ENCODE measurements around the gene CYFIP2. TPM values are rescaled to one million over a fixed set of nuclear protein-coding genes. Genes with fewer than 3 reads are reported as not detected.

Gene CYFIP2
- total RNA-seq, 2 donors from 2014 or later, result 363 to 389 TPM

- H3K36me3 Mint-ChIP-seq (ENCODE audit: low read depth), result peaks cover 2% of the 10 kb centered on the region
- no peaks in the 10 kb centered on the region for H3K9me3 ChIP-seq (ENCODE audit: control insufficient read depth, low read length, poor library complexity, severe bottlenecking)
- no peaks in the 10 kb centered on the region for H3K27me3 Mint-ChIP-seq
- ATAC-seq (no peak), DNase-seq (no peak)
- H3K4me3 Mint-ChIP-seq, result peak overlapping the region; percentile 93
- peaks cover 67% of the 10 kb centered on the region for H3K4me1 Mint-ChIP-seq
- H3K27ac Mint-ChIP-seq, result peak overlapping the region; percentile 100
Observed at GRCh38 chr5:157267761-157268480, 2.0 kb downstream of the CYFIP2 start.

- peaks cover 2% of the 10 kb centered on the region for H3K36me3 Mint-ChIP-seq (ENCODE audit: low read depth)
- H3K4me1 Mint-ChIP-seq, result peaks cover 72% of the 10 kb centered on the region
Observed at GRCh38 chr5:157269165-157269671, 3.3 kb downstream of the CYFIP2 start.

DNA sequence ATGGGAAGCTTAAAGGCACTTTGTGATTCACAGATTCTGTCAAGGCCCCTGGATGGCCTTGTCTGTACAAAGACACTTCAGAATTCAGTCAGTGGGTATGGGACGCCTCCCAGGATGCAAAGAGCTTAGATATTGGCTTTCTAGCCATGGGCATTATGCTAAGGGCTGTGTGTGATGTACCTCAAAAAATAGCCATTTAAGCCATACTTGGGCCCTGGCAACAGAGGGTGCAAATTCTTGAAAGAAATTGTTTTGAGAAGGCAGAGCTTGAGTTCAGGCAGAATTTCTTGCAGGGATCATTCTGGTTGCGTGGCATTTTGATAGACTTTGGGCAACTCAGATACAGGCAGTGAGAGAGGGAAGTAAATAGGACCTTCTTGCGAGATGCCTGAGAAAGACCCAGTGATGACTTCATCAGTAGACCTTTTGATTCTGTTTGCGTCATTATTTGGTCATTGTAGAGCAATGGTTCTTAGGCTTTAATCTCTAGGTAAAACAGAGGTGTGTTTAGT lies 3.9 kb downstream of the CYFIP2 start:
- Mint-ChIP-seq H3K27ac (peak overlapping the region; percentile 100), H3K4me1 (peaks cover 75% of the 10 kb centered on the region), H3K36me3 (ENCODE audit: low read depth) (peaks cover 2% of the 10 kb centered on the region), H3K27me3 (no peaks in the 10 kb centered on the region), H3K4me3 (peak overlapping the region; percentile 93)
- no peak for DNase-seq
- no peaks in the 10 kb centered on the region for H3K9me3 ChIP-seq (ENCODE audit: control insufficient read depth, low read length, poor library complexity, severe bottlenecking)
- ATAC-seq, result no peak

More at GRCh38 chr5:157269165-157269671, 3.3 kb downstream of the CYFIP2 start:
- peak overlapping the region; percentile 100 for H3K27ac Mint-ChIP-seq
- H3K27me3 Mint-ChIP-seq, result no peaks in the 10 kb centered on the region
- peak overlapping the region; percentile 93 for H3K4me3 Mint-ChIP-seq
- H3K9me3 ChIP-seq (ENCODE audit: control insufficient read depth, low read length, poor library complexity, severe bottlenecking), result no peaks in the 10 kb centered on the region
- no peak for ATAC-seq
- no peak for DNase-seq

DNA sequence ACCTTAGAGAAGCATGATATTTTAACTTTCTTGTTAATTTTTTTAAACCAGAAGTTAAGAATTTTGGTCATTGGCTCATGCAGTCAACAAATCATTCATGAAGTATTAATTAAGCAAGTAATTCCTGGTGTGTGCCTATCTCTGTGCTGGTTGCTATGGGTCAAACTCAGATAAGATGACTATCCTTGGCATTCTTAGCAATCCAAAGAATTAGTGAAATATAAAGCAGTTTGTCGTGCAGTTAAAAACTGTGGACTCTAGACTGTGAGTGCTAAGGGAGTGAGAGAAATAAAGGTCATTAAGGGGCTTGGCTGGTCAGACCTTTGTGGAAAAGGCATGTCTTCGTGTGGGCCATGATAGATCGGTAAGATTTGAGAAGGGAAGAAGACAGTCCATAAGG lies 4.8 kb downstream of the CYFIP2 start:
- no peaks in the 10 kb centered on the region for H3K9me3 ChIP-seq (ENCODE audit: control insufficient read depth, low read length, poor library complexity, severe bottlenecking)
- Mint-ChIP-seq H3K4me3 (peak overlapping the region; percentile 12), H3K36me3 (ENCODE audit: low read depth) (peaks cover 2% of the 10 kb centered on the region), H3K27ac (peak overlapping the region; percentile 100), H3K4me1 (peaks cover 73% of the 10 kb centered on the region), H3K27me3 (no peaks in the 10 kb centered on the region)
- no peak for ATAC-seq
- DNase-seq, result no peak

GRCh38 chr5:157271740-157272271 lies 5.9 kb downstream of the CYFIP2 start:
- H3K9me3 ChIP-seq (ENCODE audit: control insufficient read depth, low read length, poor library complexity, severe bottlenecking), result no peaks in the 10 kb centered on the region
- Mint-ChIP-seq H3K27me3 (no peaks in the 10 kb centered on the region), H3K4me1 (peaks cover 78% of the 10 kb centered on the region), H3K27ac (peak overlapping the region; percentile 100), H3K36me3 (ENCODE audit: low read depth) (peaks cover 2% of the 10 kb centered on the region), H3K4me3 (peak overlapping the region; percentile 91)
- ATAC-seq (peak; percentile 94), DNase-seq (peak; percentile 62 to 80 (median 77))

DNA sequence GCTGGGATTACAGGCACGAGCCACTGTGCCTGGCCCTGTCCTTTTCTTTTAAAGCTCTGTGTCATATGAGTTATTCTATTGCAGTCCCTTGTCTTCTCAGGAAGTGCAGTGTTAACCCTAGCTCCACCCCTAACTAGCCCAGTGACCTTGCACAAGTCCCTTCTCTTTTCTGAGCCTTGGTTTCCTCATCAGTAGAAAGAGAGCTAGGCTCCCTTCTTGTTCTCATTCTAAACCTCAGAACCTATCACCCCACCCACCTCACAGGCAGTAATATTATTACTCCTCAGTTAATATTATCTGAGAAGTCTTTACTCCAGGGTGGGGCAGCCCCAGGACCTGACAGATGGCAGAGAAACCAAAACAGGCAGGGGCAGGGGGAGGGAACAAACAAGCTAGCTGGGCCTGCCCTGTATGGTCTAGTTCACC lies 7.2 kb downstream of the CYFIP2 start:
- no peaks in the 10 kb centered on the region for H3K27me3 Mint-ChIP-seq
- H3K9me3 ChIP-seq (ENCODE audit: control insufficient read depth, low read length, poor library complexity, severe bottlenecking), result no peaks in the 10 kb centered on the region
- ATAC-seq (no peak), DNase-seq (no peak)
- H3K36me3 Mint-ChIP-seq (ENCODE audit: low read depth), result peaks cover 2% of the 10 kb centered on the region
- H3K4me3 Mint-ChIP-seq, result peak overlapping the region; percentile 91
- peaks cover 75% of the 10 kb centered on the region for H3K4me1 Mint-ChIP-seq
- H3K27ac Mint-ChIP-seq, result peak overlapping the region; percentile 100

DNA sequence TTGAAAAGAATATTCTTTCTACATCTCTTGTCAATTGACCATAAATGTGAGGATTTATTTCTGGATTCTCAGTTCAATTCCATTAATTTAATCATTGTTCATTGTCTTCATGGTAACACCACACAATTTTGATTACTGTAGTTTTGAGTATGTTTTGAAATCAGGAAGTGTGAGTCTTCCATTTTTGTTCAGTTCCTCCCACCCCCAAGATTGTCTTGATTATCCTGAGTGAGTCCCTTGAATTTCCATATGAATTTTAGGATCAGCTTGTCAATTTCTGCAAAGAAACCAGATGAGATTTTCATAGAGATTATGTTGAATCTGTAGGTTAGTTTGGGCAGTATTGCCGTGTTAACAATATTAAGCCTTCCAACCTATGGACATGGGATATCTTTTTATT lies 9.5 kb downstream of the CYFIP2 start:
- peaks cover 61% of the 10 kb centered on the region for H3K4me1 Mint-ChIP-seq
- no peaks in the 10 kb centered on the region for H3K27me3 Mint-ChIP-seq
- no peak overlapping the region for H3K4me3 Mint-ChIP-seq
- no peaks in the 10 kb centered on the region for H3K9me3 ChIP-seq (ENCODE audit: control insufficient read depth, low read length, poor library complexity, severe bottlenecking)
- no peak for ATAC-seq
- no peak for DNase-seq
- H3K27ac Mint-ChIP-seq, result no peak overlapping the region
- peaks cover 2% of the 10 kb centered on the region for H3K36me3 Mint-ChIP-seq (ENCODE audit: low read depth)

DNA sequence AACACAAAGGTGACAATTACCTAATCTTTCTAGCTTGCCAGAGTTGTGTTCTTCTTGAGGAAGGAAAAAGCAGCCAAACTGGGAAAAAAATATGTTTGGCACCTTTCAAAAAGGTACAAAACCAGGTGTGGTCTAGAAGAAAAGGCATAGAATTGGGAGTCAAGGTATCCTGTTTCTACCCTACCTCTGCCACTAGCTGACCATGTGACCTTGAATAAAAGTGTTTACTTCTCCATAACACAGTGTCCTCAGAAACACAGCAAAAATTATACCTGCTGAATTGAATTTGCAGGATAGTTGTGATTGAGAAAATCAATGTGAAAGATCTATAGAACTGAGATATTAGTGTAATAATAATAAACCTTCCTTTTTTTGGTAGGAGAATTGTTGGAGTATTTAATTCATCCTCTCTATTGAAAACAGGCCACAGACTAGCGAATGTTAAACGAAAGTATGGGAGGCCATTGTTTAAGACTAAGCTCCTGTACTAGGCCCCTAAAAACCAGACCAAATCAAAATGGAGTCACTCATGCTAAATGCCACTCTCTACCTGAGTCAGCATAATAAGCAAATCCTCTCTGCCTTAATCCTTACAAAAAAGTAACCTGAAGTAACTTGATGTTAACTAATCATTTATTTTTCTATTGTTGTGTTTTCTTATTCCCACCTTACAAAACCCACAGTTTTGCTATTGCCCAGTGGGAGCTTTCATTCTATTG lies 12.6 kb downstream of the CYFIP2 start:
- H3K9me3 ChIP-seq (ENCODE audit: control insufficient read depth, low read length, poor library complexity, severe bottlenecking), result no peaks in the 10 kb centered on the region
- DNase-seq (no peak), ATAC-seq (no peak)
- peaks cover 56% of the 10 kb centered on the region for H3K4me1 Mint-ChIP-seq
- H3K27ac Mint-ChIP-seq, result peak overlapping the region; percentile 9
- no peak overlapping the region for H3K4me3 Mint-ChIP-seq
- H3K36me3 Mint-ChIP-seq (ENCODE audit: low read depth), result no peaks in the 10 kb centered on the region
- no peaks in the 10 kb centered on the region for H3K27me3 Mint-ChIP-seq

DNA sequence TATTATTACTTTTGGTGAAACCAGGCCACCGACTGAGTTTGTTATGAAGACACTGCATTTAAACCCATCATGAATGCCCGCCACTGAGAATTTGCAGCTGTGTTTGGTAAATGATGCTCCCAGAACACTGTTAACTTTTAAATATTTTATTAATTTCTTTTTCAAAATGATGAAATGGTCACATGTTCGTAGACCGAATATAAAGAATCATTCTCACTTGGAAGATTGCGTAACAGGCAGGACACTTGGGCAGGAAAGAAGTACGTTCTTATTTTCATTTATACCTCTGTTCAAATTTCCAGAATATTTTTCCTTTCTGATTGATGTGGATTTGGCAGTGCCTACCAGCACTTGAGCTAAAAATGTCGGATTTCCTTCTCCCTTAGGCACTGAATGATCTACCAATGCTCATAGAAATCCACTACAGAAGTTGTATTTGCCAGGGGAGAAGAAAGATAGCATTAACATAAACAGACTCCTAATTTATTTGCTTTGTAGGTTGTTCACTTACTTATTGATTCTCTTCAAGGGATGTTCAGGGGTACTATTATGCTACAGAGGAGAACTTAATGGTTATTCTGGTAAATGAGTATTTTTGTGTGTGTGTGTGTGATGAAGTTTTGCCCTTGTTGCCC lies 13.8 kb downstream of the CYFIP2 start:
- H3K4me3 Mint-ChIP-seq, result peak overlapping the region; percentile 5
- H3K27me3 Mint-ChIP-seq, result no peaks in the 10 kb centered on the region
- ATAC-seq, result no peak
- H3K9me3 ChIP-seq (ENCODE audit: control insufficient read depth, low read length, poor library complexity, severe bottlenecking), result no peaks in the 10 kb centered on the region
- peaks cover 56% of the 10 kb centered on the region for H3K4me1 Mint-ChIP-seq
- DNase-seq, result no peak
- H3K27ac Mint-ChIP-seq, result peak overlapping the region; percentile 86
- H3K36me3 Mint-ChIP-seq (ENCODE audit: low read depth), result no peaks in the 10 kb centered on the region

GRCh38 chr5:157280927-157281326 lies 15.0 kb downstream of the CYFIP2 start:
- Mint-ChIP-seq H3K27ac (peak overlapping the region; percentile 86), H3K27me3 (no peaks in the 10 kb centered on the region), H3K4me3 (peak overlapping the region; percentile 58), H3K4me1 (peaks cover 55% of the 10 kb centered on the region), H3K36me3 (ENCODE audit: low read depth) (no peaks in the 10 kb centered on the region)
- no peaks in the 10 kb centered on the region for H3K9me3 ChIP-seq (ENCODE audit: control insufficient read depth, low read length, poor library complexity, severe bottlenecking)
- ATAC-seq (no peak), DNase-seq (no peak)

DNA sequence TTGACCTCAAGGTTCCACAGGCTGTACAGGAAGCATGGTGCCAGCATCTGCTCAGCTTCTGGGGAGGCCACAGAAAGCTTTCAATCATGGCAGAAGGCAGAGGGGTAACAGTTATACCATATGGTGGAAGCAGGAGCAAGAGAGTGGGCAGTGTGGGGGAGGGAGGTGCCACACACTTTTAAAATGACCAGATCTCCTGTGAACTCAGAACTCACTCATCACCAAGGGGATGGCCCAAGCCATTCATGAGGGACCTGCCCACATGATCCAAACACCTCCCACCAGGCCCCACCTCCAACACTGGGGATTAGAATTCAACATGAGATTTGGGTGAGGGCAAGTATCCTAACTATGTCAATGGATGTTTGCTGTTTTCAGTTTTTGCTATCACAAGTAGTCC lies 16.2 kb downstream of the CYFIP2 start:
- H3K4me3 Mint-ChIP-seq, result no peak overlapping the region
- no peak for DNase-seq
- no peaks in the 10 kb centered on the region for H3K36me3 Mint-ChIP-seq (ENCODE audit: low read depth)
- H3K4me1 Mint-ChIP-seq, result peaks cover 46% of the 10 kb centered on the region
- no peaks in the 10 kb centered on the region for H3K27me3 Mint-ChIP-seq
- no peaks in the 10 kb centered on the region for H3K9me3 ChIP-seq (ENCODE audit: control insufficient read depth, low read length, poor library complexity, severe bottlenecking)
- peak overlapping the region; percentile 86 for H3K27ac Mint-ChIP-seq
- no peak for ATAC-seq

GRCh38 chr5:157283434-157283833 lies 17.5 kb downstream of the CYFIP2 start:
- peak; percentile 94 for ATAC-seq

More at GRCh38 chr5:157283434-157283833, 17.5 kb downstream of the CYFIP2 start:
- no peaks in the 10 kb centered on the region for H3K36me3 Mint-ChIP-seq (ENCODE audit: low read depth)
- no peaks in the 10 kb centered on the region for H3K27me3 Mint-ChIP-seq
- DNase-seq, result no peak
- no peaks in the 10 kb centered on the region for H3K9me3 ChIP-seq (ENCODE audit: control insufficient read depth, low read length, poor library complexity, severe bottlenecking)
- H3K4me1 Mint-ChIP-seq, result peaks cover 47% of the 10 kb centered on the region
- peak overlapping the region; percentile 43 for H3K4me3 Mint-ChIP-seq
- H3K27ac Mint-ChIP-seq, result peak overlapping the region; percentile 86

Data from T-helper 17 cell (primary cell).